ENCODE data around the gene RPUSD1. TPM values are rescaled to one million over a fixed set of nuclear protein-coding genes. Genes with fewer than 3 reads are reported as not detected.

The RPUSD1 gene
- total RNA-seq, 1 experiment from 2014 or later: 59.9 TPM

DNA sequence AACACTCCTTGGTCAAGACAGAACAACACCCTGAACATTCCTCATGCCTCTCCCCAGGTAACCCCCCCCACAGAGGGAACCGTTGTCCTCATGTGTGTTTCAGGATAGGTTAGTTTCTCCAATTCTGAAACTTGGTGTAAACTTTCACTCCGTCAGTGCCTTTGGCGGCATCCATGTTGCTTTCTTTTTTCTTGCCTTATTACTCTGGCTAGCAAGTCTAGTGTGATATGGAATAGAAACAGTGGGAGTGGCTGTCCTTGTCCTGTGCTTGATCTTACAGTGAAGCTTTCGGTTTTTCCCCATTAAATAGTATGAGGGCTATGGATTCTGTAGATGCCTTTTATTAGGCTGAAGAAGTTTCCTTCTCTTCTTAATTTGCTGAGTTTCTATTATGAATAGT, 48.0 kb upstream of the RPUSD1 start:
- intact Hi-C loops (cut with micrococcal nuclease): no loop called here
- ChIA-PET CTCF (no interaction called here), POLR2A (no interaction called here)

DNA sequence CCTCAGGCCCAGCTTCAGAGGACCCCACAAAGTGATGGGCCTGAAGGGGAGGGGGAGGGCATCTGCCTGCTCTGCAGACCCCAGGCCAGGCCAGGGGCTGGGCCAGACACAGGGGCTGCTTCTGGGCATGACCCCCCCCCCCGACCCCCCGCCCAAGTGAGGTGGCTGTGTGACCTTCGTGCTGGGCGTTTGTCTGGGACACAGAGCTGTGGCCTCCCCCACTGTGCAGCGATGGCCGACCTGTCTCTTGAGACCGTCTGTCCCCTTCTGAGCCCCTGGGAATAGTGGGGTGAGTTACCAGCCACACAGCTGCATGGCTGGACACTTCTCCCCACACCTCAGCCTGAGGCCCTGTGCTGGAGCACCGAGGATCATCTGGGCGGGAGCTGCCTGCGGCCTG, 47.2 kb upstream of the RPUSD1 start:
- peaks cover 0 to 23% of the 10 kb centered on the region in 2 experiments; a peak in 2 of 4 replicates for H3K9me3 ChIP-seq (ENCODE audit: control insufficient read depth in 1 of 2, insufficient read depth in 1 of 2, low read depth in 1 of 2, low read length in 2 of 2)
- no peaks in the 10 kb centered on the region for H3K27me3 ChIP-seq (ENCODE audit: insufficient read depth, low read length)
- H3K4me3 ChIP-seq (replicated peaks in 1 of 2; ENCODE audit: low read depth in 1 of 2, low read length in 2 of 2): no peak overlapping the region
- H3K36me3 ChIP-seq (ENCODE audit: control insufficient read depth in 1 of 2, insufficient read depth in 2 of 2, low read length in 2 of 2): no peaks in the 10 kb centered on the region
- intact Hi-C loops (cut with micrococcal nuclease): no loop called here
- RAD21 ChIA-PET (ENCODE audit: low non-redundant PET in 1 of 2, low total read pairs in 2 of 2, uncharacterized antibody in 2 of 2, unreplicated experiment in 2 of 2): no interaction called here
- no TSS peak for BruUV-seq (replicated peaks)
- H3K9ac ChIP-seq (ENCODE audit: low read length): no peak overlapping the region
- POLR2A ChIA-PET: no interaction called here
- no peaks in the 10 kb centered on the region for H4K20me1 ChIP-seq (ENCODE audit: insufficient read depth)
- TF ChIP-seq CEBPB (IDR thresholded peaks at IDR 0.05; ENCODE audit: low read depth): no peak
- TF ChIP-seq POLR2AphosphoS5 (IDR thresholded peaks at IDR 0.05; ENCODE audit: low read depth, low read length): no peak
- TF ChIP-seq, protein P1, sequence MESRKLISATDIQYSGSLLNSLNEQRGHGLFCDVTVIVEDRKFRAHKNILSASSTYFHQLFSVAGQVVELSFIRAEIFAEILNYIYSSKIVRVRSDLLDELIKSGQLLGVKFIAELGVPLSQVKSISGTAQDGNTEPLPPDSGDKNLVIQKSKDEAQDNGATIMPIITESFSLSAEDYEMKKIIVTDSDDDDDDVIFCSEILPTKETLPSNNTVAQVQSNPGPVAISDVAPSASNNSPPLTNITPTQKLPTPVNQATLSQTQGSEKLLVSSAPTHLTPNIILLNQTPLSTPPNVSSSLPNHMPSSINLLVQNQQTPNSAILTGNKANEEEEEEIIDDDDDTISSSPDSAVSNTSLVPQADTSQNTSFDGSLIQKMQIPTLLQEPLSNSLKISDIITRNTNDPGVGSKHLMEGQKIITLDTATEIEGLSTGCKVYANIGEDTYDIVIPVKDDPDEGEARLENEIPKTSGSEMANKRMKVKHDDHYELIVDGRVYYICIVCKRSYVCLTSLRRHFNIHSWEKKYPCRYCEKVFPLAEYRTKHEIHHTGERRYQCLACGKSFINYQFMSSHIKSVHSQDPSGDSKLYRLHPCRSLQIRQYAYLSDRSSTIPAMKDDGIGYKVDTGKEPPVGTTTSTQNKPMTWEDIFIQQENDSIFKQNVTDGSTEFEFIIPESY (IDR thresholded peaks at IDR 0.05; ENCODE audit: extremely low read depth, insufficient replicate concordance, low read length): no peak
- no peak for TF ChIP-seq ZFX (IDR thresholded peaks at IDR 0.05)
- no peak for TF ChIP-seq CBX3 (IDR thresholded peaks at IDR 0.05; ENCODE audit: low read depth)
- TF ChIP-seq SRF (IDR thresholded peaks at IDR 0.05; ENCODE audit: low read depth): no peak
- no peaks in the 10 kb centered on the region for H3K9me2 ChIP-seq (ENCODE audit: insufficient read depth)
- CTCF ChIA-PET: no interaction called here
- no peaks in the 10 kb centered on the region for H3K4me1 ChIP-seq (ENCODE audit: control insufficient read depth in 1 of 2, insufficient read depth in 2 of 2, low read length in 2 of 2)
- H2AFZ ChIP-seq (ENCODE audit: low read depth, low read length, poor library complexity, severe bottlenecking): no peak overlapping the region
- no peak for DNase-seq (ENCODE audit: low read depth, low spot score)
- H3K4me2 ChIP-seq (ENCODE audit: low read length): no peak overlapping the region
- no peak for ATAC-seq
- H3K79me2 ChIP-seq (ENCODE audit: insufficient read depth, low read length): no peaks in the 10 kb centered on the region
- no peak overlapping the region for H3K27ac ChIP-seq (ENCODE audit: low read depth, low read length)

More for the DNA sequence above, 48.0 kb upstream of the RPUSD1 start:
- Histone ChIP-seq H3K9me3 (ENCODE audit: control insufficient read depth in 1 of 2, insufficient read depth in 1 of 2, low read depth in 1 of 2, low read length in 2 of 2) (peaks cover 0 to 23% of the 10 kb centered on the region in 2 experiments; a peak in 2 of 4 replicates), H3K9me2 (ENCODE audit: insufficient read depth) (no peaks in the 10 kb centered on the region), H3K4me3 (replicated peaks in 1 of 2; ENCODE audit: low read depth in 1 of 2, low read length in 2 of 2) (no peak overlapping the region), H2AFZ (ENCODE audit: low read depth, low read length, poor library complexity, severe bottlenecking) (no peak overlapping the region), H3K79me2 (ENCODE audit: insufficient read depth, low read length) (no peaks in the 10 kb centered on the region), H3K9ac (ENCODE audit: low read length) (no peak overlapping the region), H3K27me3 (ENCODE audit: insufficient read depth, low read length) (no peaks in the 10 kb centered on the region), H3K4me2 (ENCODE audit: low read length) (no peak overlapping the region), H3K27ac (ENCODE audit: low read depth, low read length) (no peak overlapping the region), H4K20me1 (ENCODE audit: insufficient read depth) (no peaks in the 10 kb centered on the region), H3K36me3 (ENCODE audit: control insufficient read depth in 1 of 2, insufficient read depth in 2 of 2, low read length in 2 of 2) (no peaks in the 10 kb centered on the region), H3K4me1 (ENCODE audit: control insufficient read depth in 1 of 2, insufficient read depth in 2 of 2, low read length in 2 of 2) (no peaks in the 10 kb centered on the region)
- RAD21 ChIA-PET (ENCODE audit: low non-redundant PET in 1 of 2, low total read pairs in 2 of 2, uncharacterized antibody in 2 of 2, unreplicated experiment in 2 of 2): no interaction called here
- no peak for TF ChIP-seq SRF (IDR thresholded peaks at IDR 0.05; ENCODE audit: low read depth)
- no peak for TF ChIP-seq JUND (IDR thresholded peaks at IDR 0.05)
- no peak for TF ChIP-seq EZH2 (IDR thresholded peaks at IDR 0.05)
- TF ChIP-seq ZFX (IDR thresholded peaks at IDR 0.05): no peak
- TF ChIP-seq, protein P2, sequence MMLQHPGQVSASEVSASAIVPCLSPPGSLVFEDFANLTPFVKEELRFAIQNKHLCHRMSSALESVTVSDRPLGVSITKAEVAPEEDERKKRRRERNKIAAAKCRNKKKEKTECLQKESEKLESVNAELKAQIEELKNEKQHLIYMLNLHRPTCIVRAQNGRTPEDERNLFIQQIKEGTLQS (IDR thresholded peaks at IDR 0.05): no peak
- no peak for TF ChIP-seq FOSL1 (IDR thresholded peaks at IDR 0.05; ENCODE audit: low read depth)
- no peak for TF ChIP-seq RAD21 (IDR thresholded peaks at IDR 0.05; ENCODE audit: low read depth)
- DNase-seq (ENCODE audit: low read depth, low spot score) (no peak), ATAC-seq (no peak)
- BruUV-seq (replicated peaks): no TSS peak

Data from HCT116 (cell line).